Body of pancreas (tissue), 4 donors: ENCODE data around the gene ACVR1C.

Source experiments
- CTCF ChIP-seq, 7 experiments: fragments of 450-650 bp in 4 of 7; fragments of 200-600 bp in 3 of 7; sonication (generic) in 3 of 7; IDR thresholded peaks; one replicate each; pipeline ENCODE4 v1.5.1; 2016 to 2019; ENCODE audit warnings: antibody characterized with exemption in 7 of 7
- POLR2A ChIP-seq, 3 donors: fragments of 450-650 bp; IDR thresholded peaks; one replicate each; pipeline ENCODE4 v1.6.1; 2016; ENCODE audit warnings: antibody characterized with exemption in 3 of 3, mild to moderate bottlenecking in 2 of 3

DNA sequence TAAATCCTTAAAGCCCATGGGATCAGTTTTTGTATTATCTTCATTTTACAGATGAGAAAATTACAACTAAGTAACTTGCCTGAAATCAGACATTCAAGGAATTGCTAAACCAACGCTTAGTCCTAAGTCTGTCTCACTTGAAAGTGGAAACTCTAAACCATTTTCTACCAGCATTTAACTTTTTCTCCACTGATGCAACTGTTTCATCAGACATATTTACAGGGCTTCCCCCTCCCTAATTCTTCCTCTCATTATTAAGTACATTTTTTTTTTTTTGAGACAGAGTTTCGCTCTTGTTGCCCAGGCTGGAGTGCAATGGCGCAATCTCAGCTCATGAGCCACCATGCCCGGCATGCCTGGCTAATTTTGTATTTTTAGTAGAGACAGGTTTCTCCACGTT, 88.6 kb downstream of the ACVR1C start:
- TF ChIP-seq CTCF (IDR thresholded peaks at IDR 0.05) = no peak
- TF ChIP-seq POLR2A (IDR thresholded peaks at IDR 0.05) = no peak
